Stimulated activated CD8-positive, alpha-beta memory T cell treated with anti-CD3 and anti-CD28 coated beads, Interleukin-7, amount 100 ng/mL, for 24 hours (primary cell): Measurements from ENCODE around the gene CCDC136.

Experiments
- DNase-seq: peaks from one replicate; pipeline ENCODE4 v3.0.0-alpha.2; 2020; ENCODE audit warnings: low read depth

CCDC136 gene

DNA sequence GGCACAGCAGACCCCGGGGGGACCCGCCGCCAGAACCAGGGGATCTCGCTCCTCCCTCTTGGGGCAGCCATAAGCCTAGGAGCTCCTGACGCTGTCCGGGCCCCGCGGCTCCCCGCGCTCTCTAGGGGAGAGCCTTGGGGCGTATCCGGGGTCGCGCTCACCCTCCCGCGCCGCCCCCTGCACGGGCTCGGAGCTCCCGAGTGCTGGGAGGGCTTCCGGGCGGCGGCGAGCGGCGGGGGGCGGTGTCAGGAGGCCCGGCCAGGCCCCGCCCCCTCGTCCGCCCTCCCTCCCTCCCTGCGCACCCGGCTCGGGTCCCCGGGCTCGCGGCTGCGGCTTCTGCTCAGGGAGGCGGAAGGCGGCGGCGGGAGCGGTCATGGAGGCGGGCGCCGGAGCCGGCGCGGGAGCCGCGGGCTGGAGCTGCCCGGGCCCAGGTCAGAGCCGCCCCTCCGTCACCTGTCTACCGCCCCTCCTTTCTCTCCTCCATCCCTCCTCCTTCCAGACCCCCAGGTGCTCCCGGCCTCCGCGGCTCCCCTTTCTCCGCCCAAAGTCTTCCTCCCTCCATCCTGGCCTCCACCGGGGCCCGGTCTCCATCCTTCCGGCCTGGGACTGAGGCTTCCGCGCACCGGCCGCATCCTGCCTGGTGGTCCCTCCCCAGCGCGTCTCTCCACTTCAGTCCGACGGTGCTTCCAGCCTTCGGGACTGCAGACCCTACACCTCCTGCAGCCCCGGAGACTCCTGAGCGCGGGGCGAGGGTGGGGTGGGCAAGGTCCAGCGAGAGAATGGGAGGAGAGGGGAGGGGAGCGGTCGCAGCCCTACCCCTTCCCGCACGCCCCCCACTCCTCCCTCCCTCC lies at the start of gene CCDC136:
Gene CCDC136 (plus strand): TSS at position 848 of the 851 bp plus-strand sequence. CDS start 444 bp downstream, outside the sequence.
- DNase-seq: peak; percentile 48

DNA sequence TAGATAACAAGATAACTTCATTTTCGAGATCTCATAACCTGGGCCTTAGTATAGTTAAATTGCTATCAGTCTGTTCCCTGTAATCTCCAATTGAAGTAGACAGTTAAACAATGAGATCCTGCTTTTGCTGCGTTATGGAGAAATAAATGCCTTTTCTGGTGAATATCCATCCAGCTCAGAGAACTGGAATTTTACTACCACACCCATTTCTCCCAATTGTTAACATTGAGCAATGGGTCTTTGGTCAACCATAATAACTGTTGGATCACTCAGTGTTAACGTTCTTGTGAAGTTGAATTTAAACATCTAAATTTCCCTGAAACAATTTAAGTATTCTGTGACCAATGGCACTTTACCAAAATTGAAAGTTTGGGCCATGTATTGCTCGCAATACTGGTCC lies 49.6 kb upstream of the CCDC136 start:
- no peak for DNase-seq

GRCh38 chr7:128743112-128743772 lies 48.5 kb upstream of the CCDC136 start:
- DNase-seq: no peak

GRCh38 chr7:128744366-128744905 lies 47.3 kb upstream of the CCDC136 start:
- no peak for DNase-seq

DNA sequence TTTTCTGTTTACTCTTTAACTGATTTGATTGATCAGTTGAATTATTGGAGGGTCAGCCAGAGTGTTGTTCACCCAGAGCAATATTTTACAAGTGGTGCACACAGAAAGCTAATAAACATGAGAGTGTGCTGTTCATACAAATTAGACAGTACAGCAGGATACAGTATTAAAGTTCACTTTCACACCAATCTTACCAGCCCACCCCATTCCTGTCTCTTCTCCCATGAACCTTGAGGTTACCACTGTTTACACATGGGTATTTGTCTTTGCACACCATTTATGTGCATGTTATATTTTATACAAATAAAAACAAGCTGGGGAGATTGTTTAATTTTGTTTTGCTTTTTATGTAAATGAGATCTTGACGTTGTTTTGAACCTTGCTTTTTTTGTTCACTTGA lies 46.1 kb upstream of the CCDC136 start:
- DNase-seq: no peak

DNA sequence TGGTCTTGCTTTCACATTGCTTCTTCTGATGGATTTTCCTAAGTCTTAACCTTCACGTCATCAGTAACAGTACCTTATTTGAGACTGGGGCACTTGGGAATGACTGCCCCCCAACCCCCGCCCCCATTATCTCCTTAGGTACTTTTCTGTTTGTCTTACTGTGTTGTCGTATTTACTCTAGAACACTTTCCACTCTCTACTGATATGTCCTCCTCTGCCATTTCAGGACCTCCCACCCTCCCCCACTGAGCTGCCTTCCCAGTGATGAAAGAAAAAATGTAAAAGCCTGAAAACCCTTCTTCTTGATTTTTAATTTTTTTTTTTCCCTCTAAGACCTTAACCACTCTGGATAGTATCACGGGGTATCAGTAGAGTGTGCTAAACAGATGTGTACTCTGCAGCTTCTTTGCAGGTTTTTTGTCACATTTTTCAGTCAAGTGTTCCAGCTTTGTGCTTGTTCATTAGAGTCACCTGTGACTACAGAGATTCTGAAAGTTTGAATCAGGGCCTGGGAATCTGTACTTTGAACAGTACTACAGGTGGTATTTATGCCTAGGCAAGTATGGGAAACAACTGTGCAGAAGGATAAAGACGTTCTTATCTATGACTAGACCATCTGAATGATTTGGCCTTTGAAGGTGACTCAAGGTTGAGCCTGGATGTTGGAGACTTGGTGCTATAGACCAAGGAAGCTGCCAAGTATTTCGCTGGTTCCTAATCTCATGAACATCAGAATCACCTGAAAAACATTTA lies 44.3 kb upstream of the CCDC136 start:
- DNase-seq: no peak

- no peak for DNase-seq
These were observed 39.5 kb upstream of the CCDC136 start for GRCh38 chr7:128752251-128752650.

- DNase-seq: no peak
These were observed 36.5 kb upstream of the CCDC136 start for GRCh38 chr7:128755075-128755818.

DNA sequence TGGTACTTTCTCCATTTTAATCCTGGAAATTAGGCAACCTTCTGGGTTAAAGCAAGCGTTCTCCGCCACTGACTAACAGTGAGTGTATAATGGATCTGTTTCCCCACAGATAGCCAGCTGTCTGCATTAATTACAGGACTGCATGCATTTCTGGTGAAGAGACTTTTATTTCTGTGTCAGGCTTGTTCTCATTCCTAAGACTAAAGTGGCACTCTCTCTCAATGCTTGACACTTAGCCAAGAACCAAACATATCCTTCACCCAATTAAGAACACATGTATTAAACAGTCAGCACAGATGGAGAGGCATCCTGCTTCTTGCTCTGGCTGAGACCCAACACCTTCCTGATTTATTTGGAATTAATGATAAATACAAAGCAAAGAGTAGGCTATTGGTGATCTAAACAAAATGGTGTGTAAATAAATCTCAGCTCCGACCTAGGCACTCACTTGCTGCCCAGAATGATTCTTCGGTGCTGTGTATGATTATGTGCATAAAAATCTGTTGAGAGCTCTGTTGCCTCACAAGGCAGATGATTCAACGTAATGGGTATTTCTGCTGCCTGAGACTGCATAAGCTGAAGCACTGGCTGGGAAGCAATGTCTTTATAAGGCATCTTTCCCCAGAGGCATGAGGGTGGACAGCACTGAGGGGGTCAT lies 35.8 kb upstream of the CCDC136 start:
- no peak for DNase-seq

DNA sequence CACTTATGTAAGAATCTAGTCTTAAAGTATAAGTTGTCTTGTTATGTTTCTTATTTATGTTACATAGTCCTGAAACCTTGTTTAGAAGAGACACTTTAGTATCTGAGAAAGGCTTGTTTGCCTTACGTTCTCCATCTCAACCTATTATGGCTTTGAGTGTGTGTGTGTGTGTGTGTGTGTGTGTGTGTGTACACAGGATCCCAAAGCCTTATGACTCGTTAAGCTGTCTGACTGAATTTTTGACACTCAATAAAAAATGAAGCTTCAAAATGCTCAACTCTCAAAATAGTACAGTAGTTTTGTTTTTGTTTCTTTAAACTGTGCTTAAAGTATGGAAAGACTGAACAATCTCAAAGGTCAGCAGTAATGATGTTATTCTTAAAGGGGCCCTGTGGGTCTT lies 34.6 kb upstream of the CCDC136 start:
- no peak for DNase-seq

GRCh38 chr7:128758553-128758952 lies 33.2 kb upstream of the CCDC136 start:
- DNase-seq: no peak

DNA sequence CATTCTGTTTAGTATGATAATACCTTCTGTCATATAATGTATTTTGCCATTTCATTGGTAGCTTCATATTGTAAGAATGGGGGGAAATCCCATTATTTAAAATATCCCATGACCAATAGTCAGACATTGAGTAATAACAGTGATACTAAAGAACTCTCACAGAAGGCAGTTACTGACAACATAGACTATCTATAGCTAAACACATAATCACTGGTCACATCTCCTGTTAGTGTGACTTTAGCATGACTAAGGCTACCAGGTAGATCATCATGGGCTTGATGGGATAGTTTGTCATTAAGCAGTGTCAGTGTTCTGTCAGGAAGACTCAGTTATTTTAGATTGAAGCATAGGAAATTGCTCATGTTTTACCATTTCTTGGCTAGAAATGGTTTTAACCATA lies 32.5 kb upstream of the CCDC136 start:
- no peak for DNase-seq

DNA sequence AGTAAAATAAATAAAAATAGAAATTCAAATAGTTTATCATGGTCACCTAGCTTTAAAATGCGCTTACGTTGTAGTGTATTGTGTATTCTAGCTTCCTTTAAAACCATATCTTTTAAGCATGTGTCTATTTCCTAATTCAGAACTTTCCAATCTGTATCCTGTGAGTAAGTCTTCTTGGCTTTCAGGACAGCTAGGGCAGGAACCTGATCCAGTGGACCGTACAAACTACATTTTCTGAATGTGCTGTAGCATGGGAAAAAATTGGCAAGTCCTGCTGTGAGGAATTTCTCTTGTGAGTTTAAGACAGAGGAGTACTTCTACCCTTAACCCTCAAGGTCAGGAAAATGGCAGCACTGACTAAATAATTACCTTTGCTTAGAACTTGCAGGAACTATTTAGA lies 28.2 kb upstream of the CCDC136 start:
- no peak for DNase-seq

- no peak for DNase-seq
These were observed 24.2 kb upstream of the CCDC136 start for GRCh38 chr7:128767475-128768110.

GRCh38 chr7:128770233-128770632 lies 21.5 kb upstream of the CCDC136 start:
- DNase-seq: no peak

GRCh38 chr7:128773604-128774003 lies 18.2 kb upstream of the CCDC136 start:
- DNase-seq: no peak

DNA sequence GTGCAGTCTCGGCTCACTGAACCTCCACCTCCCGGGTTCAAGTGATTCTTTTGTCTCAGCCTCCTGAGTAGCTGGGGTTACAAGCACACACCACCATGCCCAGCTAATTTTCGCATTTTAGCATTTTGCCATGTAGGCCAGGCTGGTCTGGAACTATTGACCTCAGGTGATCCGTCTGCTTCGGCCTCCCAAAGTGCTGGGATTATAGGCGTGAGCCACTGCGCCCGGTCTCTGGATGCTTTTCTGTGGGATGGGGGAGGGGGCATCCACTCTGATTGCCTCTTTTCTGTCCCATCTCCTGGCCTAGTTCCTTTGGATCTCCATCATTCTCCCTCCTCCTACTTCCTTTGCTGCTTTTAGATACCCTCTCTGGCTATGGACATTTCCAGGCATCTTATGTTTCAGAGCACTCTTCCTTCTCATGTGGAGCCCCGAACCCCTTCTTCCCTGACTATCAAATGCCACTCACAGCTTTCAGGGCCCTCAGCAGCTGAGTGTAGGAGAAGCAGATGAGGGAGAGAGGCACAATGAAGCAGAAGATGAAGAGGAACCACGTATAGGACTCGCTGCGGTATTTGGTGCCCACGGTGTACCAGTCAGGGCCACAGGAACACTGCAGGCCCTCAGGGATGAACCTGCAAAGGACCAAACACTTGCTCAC lies 17.6 kb upstream of the CCDC136 start:
- DNase-seq: no peak

DNA sequence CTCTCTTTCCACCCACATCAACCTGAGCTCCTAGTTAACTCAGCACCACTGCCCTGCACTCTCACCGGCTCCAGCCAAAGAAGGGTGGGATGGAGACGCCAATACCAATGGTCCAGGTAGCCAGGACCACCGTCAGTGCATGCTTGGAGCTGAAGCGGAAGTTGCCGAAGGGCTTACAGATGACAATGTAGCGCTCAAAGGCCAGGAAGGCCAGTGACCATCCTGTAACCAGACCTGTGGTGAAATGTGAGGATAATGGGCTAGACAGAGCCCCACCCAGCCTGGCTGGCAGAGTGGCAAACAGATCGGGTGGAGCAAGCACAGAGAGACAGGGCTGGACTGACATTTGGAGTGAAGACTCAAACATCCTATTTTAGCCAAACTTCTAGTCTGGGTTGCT lies 16.8 kb upstream of the CCDC136 start:
- no peak for DNase-seq

DNA sequence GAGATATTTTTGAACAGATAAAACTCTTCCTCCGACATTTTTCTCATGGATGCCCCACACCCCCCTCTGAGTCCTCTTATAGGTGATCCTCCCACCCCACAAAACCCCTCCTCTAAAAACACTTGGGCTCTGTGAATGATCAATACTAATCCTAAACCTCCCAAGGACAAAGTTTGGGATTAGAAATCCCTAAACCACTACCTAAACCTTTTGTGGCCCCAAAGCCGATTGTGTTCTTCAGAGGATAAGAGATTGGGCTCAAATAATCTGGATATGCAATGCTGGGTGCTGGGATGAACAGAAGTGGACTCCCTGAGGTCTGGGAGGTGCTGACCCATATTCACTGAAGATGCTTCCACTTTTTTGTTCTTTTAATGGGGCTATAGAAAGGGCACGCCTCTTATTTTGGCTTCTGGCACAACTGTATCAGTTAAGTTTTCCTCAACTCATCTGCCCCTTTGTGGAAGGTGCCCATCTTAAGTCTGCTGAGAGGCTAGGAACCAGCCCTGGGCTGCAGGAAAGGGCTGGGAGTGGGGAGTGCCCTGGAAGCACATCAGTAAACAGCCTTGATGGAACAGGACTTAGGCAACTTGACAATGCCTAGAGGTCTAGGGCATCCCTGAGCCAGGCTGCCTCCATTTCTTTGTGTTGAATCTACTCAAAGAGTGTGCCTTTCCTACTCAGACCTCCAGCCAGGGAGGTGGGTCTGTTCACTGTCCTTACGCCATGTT lies 15.9 kb upstream of the CCDC136 start, which contains the start of gene OPN1SW:
Gene OPN1SW (minus strand): TSS at position 51 of the 731 bp plus-strand sequence. CDS start 13 bp downstream, at position 38.
- DNase-seq: no peak
